ENCODE measurements around the gene HECW1. TPM values are rescaled to one million over a fixed set of nuclear protein-coding genes. Genes with fewer than 3 reads are reported as not detected.

Gene HECW1
- total RNA-seq, 1 donor from 2014 or later, result not detected

- intact Hi-C loops (cut with micrococcal nuclease), result no loop called here
Observed at GRCh38 chr7:43249823-43250145, 137.3 kb downstream of the HECW1 start.

- intact Hi-C loops (cut with micrococcal nuclease), result loop anchor here (1.0 kb wide), 1 partner anchor 320 kb away; no protein-coding TSS in a partner anchor
Observed at GRCh38 chr7:43260980-43261878, 148.8 kb downstream of the HECW1 start.

DNA sequence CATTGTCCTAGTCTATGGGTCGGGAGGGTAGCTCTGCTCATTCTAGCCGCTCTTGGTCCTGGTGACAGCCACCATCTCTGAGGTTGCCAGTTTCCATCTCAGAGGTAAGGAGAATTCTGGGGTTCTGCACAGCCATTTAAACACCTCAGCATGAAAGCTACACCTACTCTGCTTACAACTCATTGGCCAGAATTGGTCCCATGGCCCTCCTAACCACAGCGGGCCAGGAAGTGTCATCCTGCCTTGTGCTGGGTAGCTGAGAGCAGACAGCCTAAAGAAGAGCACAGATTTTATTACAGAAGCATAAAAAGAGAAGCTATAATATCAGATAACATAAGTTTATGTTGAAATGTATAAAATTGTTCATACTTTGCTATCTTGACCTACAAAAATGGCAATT, 152.7 kb downstream of the HECW1 start:
- intact Hi-C loops (cut with micrococcal nuclease), result no loop called here

DNA sequence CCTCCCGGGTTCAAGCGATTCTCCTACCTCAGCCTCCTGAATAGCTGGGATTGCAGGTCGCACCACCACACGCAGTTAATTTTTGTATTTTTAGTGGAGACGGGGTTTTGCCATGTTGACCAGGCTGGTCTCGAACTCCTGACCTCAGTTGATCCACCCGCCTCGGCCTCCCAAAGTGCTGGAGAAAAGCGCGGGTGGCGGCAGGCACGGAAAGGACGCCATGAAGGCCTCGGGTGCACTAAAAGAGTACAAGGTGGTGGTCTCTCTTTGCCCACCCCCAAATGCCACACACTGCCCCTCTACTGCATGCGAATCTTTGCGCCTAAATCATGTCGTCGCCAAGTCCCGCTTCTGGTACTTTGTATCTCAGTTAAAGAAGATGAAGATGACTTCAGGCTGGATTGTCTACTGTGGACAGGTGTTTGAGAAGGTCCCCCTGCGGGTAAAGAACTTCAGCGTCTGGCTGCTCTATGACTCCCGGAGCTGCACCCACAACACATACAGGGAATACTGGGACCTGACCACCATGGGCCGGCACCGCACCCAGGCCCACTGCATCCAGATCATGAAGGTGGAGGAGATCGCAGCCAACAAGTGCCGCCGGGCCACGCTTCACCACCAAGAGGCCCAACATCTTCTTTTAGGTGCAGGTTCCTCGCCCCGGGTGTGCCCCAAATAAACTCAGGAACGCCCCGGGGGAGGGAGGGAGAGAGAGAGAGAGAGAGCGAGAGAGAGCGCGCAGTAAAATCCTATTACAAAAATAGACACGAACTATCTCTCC, 161.7 kb downstream of the HECW1 start:
- intact Hi-C loops (cut with micrococcal nuclease), result no loop called here

DNA sequence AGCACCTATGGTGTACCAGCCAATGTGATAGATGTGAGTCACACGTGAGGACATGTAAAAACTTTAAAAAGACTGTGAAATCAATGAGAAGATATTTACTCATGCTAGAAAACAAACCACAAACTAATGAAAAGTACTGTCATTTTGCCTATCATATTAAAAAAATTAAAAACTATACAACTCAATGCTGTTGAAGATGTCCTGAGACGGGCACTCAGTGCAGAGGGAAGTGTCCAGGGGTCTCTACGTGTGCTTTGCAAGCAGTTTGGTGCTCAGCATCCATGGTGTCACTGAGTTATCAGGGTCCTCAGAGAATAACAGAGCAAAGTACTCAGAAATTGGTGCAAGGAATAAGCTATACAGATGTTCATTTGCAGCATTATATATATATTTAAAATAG, 162.3 kb downstream of the HECW1 start:
- intact Hi-C loops (cut with micrococcal nuclease), result no loop called here

DNA sequence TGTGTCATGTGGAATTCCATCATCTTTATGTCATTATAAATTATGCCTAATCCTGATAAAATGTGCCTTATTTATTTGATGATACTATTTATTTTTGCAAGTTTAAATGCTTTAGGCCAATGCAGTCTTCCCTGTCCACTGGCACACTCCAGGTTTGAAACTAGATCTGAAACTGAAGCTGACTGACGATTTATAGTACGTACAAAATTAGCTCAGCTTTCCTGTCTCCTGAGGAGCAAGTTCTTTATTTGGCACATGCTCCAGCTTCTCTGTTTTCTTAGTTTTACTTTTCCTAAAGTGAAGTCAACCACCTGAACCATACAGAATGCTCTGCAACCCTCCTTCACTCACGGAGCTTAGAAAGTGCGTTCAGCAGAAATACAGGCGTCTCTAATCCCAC, 164.1 kb downstream of the HECW1 start:
- intact Hi-C loops (cut with micrococcal nuclease), result no loop called here

DNA sequence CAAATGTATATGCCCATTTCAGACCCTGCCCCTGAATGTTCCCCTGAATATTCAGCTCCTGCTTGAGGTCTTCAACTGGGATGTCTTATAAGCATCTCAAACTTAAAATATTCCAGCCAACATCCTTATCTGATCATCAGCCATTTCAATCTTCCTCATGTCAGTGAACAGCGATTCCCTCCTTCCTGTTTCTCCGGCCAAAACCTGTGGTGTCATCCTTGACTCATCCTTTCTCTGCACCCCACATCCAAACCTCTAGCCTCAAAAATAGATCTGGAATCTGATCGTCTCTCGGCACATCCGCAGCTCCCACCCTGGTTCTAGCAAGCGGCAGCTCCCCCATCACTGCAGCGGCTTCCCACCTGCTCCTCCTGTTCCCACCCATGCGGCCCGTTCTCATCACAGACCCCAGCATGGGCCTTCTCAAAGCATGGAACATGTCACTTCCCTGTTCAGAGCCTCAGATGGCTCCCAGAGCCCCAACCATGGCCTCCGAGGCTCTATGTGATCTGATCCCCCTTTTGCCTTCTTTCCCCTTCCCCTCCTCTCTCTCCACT, 165.7 kb downstream of the HECW1 start:
- intact Hi-C loops (cut with micrococcal nuclease), result no loop called here

- intact Hi-C loops (cut with micrococcal nuclease), result no loop called here
Observed at GRCh38 chr7:43281268-43281667, 168.8 kb downstream of the HECW1 start.

GRCh38 chr7:43283706-43284105, 171.3 kb downstream of the HECW1 start:
- intact Hi-C loops (cut with micrococcal nuclease), result no loop called here

DNA sequence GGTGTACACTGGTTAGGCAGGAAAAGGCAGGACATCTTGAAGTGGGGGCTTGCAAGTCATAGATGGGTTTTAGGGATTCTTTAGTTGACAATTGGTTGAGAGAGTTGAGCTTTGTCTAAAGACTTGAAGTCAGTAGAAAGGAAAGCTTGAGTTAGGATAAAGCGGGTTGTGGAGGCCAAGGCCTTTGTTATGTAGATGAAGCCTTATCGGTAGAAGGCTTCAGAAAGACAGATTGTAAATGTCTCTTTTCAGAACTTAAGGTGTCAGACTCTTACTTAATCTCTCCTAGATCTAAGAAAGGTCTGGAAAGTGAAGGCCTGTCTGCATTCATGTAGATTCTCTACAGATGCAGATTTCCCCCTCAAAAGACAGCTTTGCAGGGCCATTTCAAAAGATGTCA, 177.4 kb downstream of the HECW1 start:
- intact Hi-C loops (cut with micrococcal nuclease), result no loop called here

DNA sequence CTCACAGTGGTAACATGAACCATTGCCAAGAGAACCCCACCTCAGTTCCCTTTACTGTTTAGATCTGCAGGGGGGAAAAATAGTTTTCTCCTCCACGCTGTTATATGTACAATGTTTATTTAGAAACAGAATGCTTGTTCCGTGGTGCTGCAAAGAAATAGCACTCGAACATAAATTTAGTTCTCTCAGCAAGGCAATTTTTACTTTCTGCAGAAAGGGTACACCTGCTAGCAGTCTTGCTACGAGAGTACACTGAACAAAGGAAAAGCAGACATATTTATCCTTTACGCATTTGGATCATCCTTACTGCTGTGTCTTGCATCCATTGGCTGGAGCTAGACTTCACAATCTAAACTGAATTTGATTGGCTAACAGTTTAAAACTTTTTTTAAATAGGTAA, 178.5 kb downstream of the HECW1 start:
- intact Hi-C loops (cut with micrococcal nuclease), result no loop called here

- intact Hi-C loops (cut with micrococcal nuclease), result no loop called here
Observed at GRCh38 chr7:43291789-43292188, 179.3 kb downstream of the HECW1 start.

- intact Hi-C loops (cut with micrococcal nuclease), result no loop called here
Observed at GRCh38 chr7:43292384-43292783, 179.9 kb downstream of the HECW1 start.

GRCh38 chr7:43294080-43294630, 181.7 kb downstream of the HECW1 start:
- intact Hi-C loops (cut with micrococcal nuclease), result no loop called here

DNA sequence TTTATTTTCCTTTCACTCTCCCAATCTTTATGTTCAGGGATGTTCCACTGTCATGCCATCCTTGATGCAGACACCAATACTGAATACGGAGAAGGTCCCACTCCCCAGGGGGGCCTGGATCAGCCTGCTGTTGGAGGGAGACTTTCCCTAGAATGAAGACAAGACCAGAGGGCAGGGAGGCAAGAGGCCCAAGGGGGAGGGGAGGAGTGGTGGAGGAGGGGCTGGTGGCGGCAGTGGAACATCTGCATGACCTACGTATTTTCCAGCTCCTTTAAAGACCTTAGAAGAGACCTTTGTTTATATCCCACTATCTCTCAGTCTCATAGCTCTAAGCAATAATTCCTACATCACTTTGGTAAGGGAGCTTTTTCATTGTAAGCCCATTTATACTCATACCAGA, 183.0 kb downstream of the HECW1 start:
- intact Hi-C loops (cut with micrococcal nuclease), result no loop called here

DNA sequence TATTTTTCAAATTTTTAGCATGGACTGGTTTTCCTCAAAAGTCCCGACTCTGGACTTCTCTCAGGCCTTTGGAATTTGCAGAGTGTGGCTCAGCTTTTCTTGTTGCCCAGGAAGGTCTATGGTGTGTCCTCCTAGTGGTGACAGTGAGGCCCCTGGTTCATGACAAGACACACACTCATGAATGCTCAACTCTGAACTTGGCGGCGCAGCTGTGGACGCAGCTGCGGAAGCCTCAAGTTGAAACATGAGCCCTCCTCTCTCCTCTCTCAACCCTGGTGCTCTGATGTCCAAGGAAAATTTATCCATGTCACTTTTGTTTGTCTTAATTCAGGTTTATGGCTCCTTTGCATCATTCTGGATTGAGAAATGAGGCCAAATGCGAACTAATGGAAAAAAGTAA, 183.9 kb downstream of the HECW1 start:
- intact Hi-C loops (cut with micrococcal nuclease), result no loop called here

GRCh38 chr7:43298617-43299016, 186.2 kb downstream of the HECW1 start:
- intact Hi-C loops (cut with micrococcal nuclease), result no loop called here

- intact Hi-C loops (cut with micrococcal nuclease), result no loop called here
Observed at GRCh38 chr7:43300121-43300520, 187.7 kb downstream of the HECW1 start.

GRCh38 chr7:43302211-43302711, 189.8 kb downstream of the HECW1 start:
- intact Hi-C loops (cut with micrococcal nuclease), result no loop called here

- intact Hi-C loops (cut with micrococcal nuclease), result no loop called here
Observed at GRCh38 chr7:43302773-43303460, 190.5 kb downstream of the HECW1 start.

DNA sequence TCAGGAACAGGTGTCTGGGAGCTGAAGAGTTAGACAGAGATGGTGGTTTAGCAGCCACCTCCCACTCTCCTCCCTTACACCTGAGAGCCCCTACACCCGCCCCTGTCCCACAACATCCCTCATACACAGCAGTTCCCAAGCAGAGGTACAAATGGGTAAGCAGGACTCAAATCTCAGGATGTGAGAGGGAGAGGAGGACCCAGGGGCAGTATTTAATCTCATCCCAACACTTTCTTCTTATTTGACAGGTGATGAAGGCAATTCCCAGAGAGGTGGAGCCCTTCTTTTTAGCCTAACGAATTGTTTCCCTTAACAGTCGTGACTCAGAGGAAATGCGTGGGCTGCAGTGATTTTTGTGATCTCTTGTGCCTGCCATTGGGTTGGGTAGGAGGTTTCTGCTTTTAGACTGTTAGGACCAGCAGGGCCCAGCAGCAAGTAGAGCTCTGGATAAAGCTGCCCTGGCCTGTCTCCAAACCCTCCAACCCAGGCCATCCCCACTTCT, 191.3 kb downstream of the HECW1 start:
- intact Hi-C loops (cut with micrococcal nuclease), result no loop called here

All from T-helper 2 cell treated with Interferon-gamma antibody and Interleukin-4, amounts not matched to agents 100 ng/mL and 5 ng/mL, for 36 hours (primary cell).